ENCODE measurements around the gene OXT. TPM values are rescaled to one million over a fixed set of nuclear protein-coding genes. Genes with fewer than 3 reads are reported as not detected.
A peak's percentile ranks its signal among the peaks of the same experiment; 100 is the strongest.

The OXT gene
- total RNA-seq, 1 donor from 2014 or later: not detected

- Mint-ChIP-seq H3K4me1 (ENCODE audit: low read depth) (no peaks in the 10 kb centered on the region), H3K9me3 (ENCODE audit: low read depth) (peaks cover 3% of the 10 kb centered on the region), H3K27ac (ENCODE audit: unreplicated experiment) (no peak overlapping the region), H3K4me3 (ENCODE audit: unreplicated experiment) (peak overlapping the region; percentile 33), H3K27me3 (ENCODE audit: low read depth) (peaks cover 36% of the 10 kb centered on the region), H3K36me3 (ENCODE audit: low read depth) (no peaks in the 10 kb centered on the region)
- DNase-seq (ENCODE audit: low spot score): peak; percentile 87
- TF ChIP-seq, protein P1, sequence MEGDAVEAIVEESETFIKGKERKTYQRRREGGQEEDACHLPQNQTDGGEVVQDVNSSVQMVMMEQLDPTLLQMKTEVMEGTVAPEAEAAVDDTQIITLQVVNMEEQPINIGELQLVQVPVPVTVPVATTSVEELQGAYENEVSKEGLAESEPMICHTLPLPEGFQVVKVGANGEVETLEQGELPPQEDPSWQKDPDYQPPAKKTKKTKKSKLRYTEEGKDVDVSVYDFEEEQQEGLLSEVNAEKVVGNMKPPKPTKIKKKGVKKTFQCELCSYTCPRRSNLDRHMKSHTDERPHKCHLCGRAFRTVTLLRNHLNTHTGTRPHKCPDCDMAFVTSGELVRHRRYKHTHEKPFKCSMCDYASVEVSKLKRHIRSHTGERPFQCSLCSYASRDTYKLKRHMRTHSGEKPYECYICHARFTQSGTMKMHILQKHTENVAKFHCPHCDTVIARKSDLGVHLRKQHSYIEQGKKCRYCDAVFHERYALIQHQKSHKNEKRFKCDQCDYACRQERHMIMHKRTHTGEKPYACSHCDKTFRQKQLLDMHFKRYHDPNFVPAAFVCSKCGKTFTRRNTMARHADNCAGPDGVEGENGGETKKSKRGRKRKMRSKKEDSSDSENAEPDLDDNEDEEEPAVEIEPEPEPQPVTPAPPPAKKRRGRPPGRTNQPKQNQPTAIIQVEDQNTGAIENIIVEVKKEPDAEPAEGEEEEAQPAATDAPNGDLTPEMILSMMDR (IDR thresholded peaks at IDR 0.05): no peak
Measured at GRCh38 chr20:3082955-3083952, 11.8 kb downstream of the OXT start.

GRCh38 chr20:3084283-3084985 lies 13.0 kb downstream of the OXT start, which contains the start of gene AVP:
AVP (minus strand) TSS chr20:3084724; CDS start chr20:3084674, 50 bp downstream.
- no peaks in the 10 kb centered on the region for H3K4me1 Mint-ChIP-seq (ENCODE audit: low read depth)
- TF ChIP-seq, protein P1 (IDR thresholded peaks at IDR 0.05): no peak
- H3K27ac Mint-ChIP-seq (ENCODE audit: unreplicated experiment): no peak within 1 kb of the TSS
- peak within 1 kb of the TSS; percentile 33 for H3K4me3 Mint-ChIP-seq (ENCODE audit: unreplicated experiment)
- H3K27me3 Mint-ChIP-seq (ENCODE audit: low read depth): peaks cover 34% of the 10 kb centered on the region
- peak; percentile 77 for DNase-seq (ENCODE audit: low spot score)
- peaks cover 3% of the 10 kb centered on the region for H3K9me3 Mint-ChIP-seq (ENCODE audit: low read depth)
- H3K36me3 Mint-ChIP-seq (ENCODE audit: low read depth): no peaks in the 10 kb centered on the region

DNA sequence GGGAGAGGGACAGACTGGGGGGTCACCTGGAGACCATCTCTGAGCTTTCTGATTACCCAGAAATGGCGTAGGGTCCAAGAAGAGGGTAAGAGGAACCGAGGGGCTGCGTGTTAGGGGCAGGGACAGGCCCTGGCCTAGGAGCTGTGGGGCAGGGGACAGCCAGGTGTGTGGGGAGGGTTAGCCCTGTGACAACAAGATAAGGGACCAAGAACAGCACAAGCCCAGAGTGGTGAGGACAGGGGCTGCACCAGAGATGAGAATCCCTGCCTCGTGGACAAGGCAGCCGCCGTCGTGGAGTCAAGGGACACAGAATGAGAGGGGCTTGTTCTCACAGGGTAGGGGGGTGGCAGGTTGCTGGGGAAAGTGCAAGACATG lies 13.6 kb downstream of the OXT start:
- no peak overlapping the region for H3K27ac Mint-ChIP-seq (ENCODE audit: unreplicated experiment)
- H3K27me3 Mint-ChIP-seq (ENCODE audit: low read depth): peaks cover 40% of the 10 kb centered on the region
- no peak overlapping the region for H3K4me3 Mint-ChIP-seq (ENCODE audit: unreplicated experiment)
- H3K9me3 Mint-ChIP-seq (ENCODE audit: low read depth): no peaks in the 10 kb centered on the region
- H3K36me3 Mint-ChIP-seq (ENCODE audit: low read depth): no peaks in the 10 kb centered on the region
- peak; percentile 62 for DNase-seq (ENCODE audit: low spot score)
- TF ChIP-seq, protein P1 (IDR thresholded peaks at IDR 0.05): no peak
- no peaks in the 10 kb centered on the region for H3K4me1 Mint-ChIP-seq (ENCODE audit: low read depth)

DNA sequence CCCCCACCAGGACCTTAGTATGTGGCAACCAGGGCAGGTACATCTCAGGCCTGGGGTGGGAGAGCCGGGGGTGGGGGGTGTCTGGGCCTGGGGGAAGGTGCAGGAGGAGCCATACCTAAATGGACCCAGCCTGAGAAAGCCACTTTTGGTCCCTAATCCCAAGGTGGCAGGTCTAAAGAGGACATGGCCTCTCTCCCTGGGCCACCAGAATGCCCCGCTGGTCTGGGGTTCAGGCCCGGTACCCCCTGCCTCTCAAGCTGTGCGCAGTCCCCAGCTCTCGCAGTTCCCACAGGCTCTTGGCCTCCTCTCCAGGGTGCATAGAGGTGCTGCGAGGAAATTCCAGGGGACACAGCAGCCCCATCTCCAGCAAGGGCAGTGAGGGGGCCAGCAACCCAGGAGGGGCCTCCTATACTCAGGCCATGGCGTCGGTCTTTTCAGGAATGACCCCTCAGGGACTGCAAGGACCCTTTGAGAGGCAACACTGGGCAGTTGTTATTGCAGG lies 14.2 kb downstream of the OXT start:
- TF ChIP-seq, protein P1 (IDR thresholded peaks at IDR 0.05): no peak
- peak; percentile 84 for DNase-seq (ENCODE audit: low spot score)
- H3K4me3 Mint-ChIP-seq (ENCODE audit: unreplicated experiment): no peak overlapping the region
- H3K27me3 Mint-ChIP-seq (ENCODE audit: low read depth): peaks cover 43% of the 10 kb centered on the region
- no peaks in the 10 kb centered on the region for H3K36me3 Mint-ChIP-seq (ENCODE audit: low read depth)
- no peaks in the 10 kb centered on the region for H3K4me1 Mint-ChIP-seq (ENCODE audit: low read depth)
- no peaks in the 10 kb centered on the region for H3K9me3 Mint-ChIP-seq (ENCODE audit: low read depth)
- no peak overlapping the region for H3K27ac Mint-ChIP-seq (ENCODE audit: unreplicated experiment)

GRCh38 chr20:3088031-3088430 lies 16.6 kb downstream of the OXT start:
- Mint-ChIP-seq H3K4me3 (ENCODE audit: unreplicated experiment) (no peak overlapping the region), H3K4me1 (ENCODE audit: low read depth) (peaks cover 3% of the 10 kb centered on the region), H3K9me3 (ENCODE audit: low read depth) (no peaks in the 10 kb centered on the region), H3K27me3 (ENCODE audit: low read depth) (peaks cover 34% of the 10 kb centered on the region), H3K27ac (ENCODE audit: unreplicated experiment) (no peak overlapping the region), H3K36me3 (ENCODE audit: low read depth) (no peaks in the 10 kb centered on the region)
- no peak for DNase-seq (ENCODE audit: low spot score)
- TF ChIP-seq, protein P1 (IDR thresholded peaks at IDR 0.05): no peak
